Esophagus muscularis mucosa (tissue), 3 donors: Measurements from ENCODE around the gene IL18RAP.

Experiments used
- POLR2AphosphoS5 ChIP-seq, 2 donors: sonication (generic); formaldehyde crosslinking; IDR thresholded peaks; one replicate each; pipeline ENCODE4 v1.6.1; 2017; ENCODE audit warnings: antibody characterized with exemption in 2 of 2
- TF ChIP-seq, protein P1 (sequence below), 3 experiments: fragments of 200-600 bp in 2 of 3; fragments of 450-650 bp in 1 of 3; sonication (generic) in 2 of 3; IDR thresholded peaks; one replicate each; pipeline ENCODE4 v1.5.1; 2017 to 2019; ENCODE audit warnings: antibody characterized with exemption in 3 of 3, mild to moderate bottlenecking in 2 of 3, moderate library complexity in 1 of 3

- TF ChIP-seq, protein P1, sequence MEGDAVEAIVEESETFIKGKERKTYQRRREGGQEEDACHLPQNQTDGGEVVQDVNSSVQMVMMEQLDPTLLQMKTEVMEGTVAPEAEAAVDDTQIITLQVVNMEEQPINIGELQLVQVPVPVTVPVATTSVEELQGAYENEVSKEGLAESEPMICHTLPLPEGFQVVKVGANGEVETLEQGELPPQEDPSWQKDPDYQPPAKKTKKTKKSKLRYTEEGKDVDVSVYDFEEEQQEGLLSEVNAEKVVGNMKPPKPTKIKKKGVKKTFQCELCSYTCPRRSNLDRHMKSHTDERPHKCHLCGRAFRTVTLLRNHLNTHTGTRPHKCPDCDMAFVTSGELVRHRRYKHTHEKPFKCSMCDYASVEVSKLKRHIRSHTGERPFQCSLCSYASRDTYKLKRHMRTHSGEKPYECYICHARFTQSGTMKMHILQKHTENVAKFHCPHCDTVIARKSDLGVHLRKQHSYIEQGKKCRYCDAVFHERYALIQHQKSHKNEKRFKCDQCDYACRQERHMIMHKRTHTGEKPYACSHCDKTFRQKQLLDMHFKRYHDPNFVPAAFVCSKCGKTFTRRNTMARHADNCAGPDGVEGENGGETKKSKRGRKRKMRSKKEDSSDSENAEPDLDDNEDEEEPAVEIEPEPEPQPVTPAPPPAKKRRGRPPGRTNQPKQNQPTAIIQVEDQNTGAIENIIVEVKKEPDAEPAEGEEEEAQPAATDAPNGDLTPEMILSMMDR (IDR thresholded peaks at IDR 0.05): no peak
- TF ChIP-seq POLR2AphosphoS5 (IDR thresholded peaks at IDR 0.05): no peak
Observed at GRCh38 chr2:102484310-102485061, 61.5 kb downstream of the IL18RAP start.
